Stimulated activated CD8-positive, alpha-beta memory T cell treated with anti-CD3 and anti-CD28 coated beads, Interleukin-7, amount 100 ng/mL, for 1 hour (primary cell): ENCODE measurements around the gene TRIM63.

Source experiments
- DNase-seq, 2 donors: peaks; one replicate each; pipeline ENCODE4 v3.0.0-alpha.2; 2020; ENCODE audit warnings: low read depth in 2 of 2

TRIM63 gene

DNA sequence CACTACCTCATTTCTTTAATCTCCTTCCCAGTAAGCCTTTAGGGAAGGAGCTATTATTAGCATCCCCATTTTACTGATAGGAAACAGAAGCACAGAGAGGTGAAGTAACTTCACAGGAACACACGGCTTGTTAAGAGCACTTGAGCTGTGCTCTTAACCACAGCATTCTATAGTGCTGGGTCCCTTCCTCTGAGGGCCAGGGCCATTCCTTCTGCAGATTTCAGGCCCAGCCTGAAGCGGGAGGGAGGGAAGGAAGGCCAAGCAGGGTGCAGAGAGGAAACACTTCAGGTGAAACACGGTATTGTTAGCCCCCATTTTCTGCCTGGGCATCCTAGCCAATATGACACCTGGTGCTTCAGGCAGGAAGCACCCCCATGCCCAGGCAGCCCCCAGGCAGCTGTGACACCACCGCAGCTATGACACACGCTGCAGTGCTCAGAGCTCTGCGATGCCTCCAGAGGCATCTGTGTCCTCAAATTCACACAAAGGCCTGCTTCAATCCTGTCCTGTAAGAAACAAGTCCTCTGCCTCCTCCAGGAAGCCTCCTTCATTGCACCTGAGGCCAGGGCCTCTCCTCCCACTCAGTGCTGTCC is 50.4 kb downstream of the TRIM63 start:
- no peak for DNase-seq

- no peak for DNase-seq
Observed at GRCh38 chr1:26016258-26016952, 51.0 kb downstream of the TRIM63 start.

DNA sequence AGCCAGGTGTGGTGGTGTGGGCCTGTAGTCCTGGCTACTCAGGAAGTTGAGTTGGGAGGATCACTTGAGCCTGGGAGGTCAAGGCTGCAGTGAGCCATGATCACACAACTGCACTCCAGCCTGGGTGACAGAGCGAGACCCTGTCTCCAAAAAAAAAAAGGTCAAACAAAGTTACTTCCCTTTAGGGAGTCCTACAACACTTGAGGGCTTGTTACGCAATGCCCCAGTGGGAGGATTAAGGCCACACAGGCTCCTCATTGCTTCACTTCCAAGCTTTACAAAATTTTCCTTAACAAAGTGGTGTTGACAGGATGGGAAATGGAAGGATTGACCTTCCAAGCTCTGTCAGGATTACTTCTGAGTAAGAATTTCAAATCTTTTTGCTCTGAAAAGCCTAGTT is 52.1 kb downstream of the TRIM63 start:
- no peak for DNase-seq

GRCh38 chr1:26014179-26014578 is 53.3 kb downstream of the TRIM63 start:
- DNase-seq: no peak

DNA sequence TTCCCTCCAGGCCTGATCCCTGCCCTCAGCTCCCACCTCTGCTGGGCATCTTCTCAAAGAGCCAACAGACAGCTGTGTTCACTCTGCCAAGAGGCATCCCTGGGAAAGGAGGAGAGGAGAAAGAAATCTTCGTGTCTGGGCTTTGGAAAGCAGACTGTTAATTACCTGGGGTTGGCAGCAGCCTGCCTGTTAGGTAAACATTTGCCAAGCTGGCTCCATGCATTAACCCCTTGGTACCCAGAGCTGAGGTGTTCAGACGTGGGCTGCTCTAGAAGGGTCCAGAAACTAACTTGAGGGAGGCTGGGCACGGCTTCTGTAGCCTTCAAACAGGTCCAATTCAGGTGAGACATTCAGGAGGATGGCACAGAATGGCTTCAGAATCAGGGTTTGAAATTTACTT is 54.6 kb downstream of the TRIM63 start:
- no peak for DNase-seq

- no peak for DNase-seq
Observed at GRCh38 chr1:26010825-26011224, 56.6 kb downstream of the TRIM63 start.

DNA sequence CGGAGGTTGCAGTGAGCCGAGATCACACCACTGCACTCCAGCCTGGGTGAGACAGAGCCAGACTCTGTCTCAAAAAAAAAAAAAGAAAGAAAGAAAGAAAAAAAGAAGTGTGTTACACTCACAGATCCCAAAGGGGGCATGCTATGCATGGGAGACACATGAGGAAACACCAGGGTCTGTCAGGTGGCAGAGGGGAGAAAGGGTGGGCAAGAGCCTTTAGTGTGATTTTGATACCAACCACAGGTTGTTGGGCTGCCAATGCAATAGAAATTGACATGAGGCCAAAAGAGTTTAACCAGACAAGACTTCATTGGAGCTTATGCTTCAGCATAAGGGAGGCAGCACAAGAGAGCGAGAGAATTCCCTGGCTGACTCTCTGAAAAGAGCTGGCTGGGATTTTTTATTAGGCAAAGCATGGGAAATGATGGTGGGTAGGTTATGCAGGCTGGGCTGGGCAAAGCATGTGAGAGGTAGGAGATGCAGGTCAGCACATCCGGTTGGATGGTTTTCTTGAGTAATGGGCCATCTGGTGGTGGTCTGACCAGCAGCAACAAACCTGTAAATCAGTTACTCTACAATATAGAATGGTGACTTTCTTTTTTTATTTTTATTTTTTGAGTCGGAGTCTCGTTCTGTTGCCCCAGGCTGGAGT is 57.5 kb downstream of the TRIM63 start:
- DNase-seq: no peak

DNA sequence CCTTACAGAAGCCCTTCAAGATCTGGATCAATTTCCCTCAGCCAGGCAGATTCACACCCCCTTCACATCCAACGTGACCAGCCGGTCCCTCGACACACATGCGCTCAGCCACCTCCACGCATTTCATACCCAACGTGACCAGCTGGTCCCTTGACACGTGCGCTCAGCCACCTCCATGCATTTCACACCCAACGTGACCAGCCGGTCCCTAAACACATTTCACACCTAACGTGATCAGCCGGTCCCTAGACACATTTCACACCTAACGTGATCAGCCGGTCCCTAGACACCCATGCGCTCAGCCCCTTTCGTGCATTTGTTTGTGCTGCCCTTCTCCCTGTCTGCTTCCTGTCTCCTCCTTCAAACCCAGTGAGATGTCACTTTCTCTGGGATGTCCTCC is 60.7 kb downstream of the TRIM63 start:
- no peak for DNase-seq

DNA sequence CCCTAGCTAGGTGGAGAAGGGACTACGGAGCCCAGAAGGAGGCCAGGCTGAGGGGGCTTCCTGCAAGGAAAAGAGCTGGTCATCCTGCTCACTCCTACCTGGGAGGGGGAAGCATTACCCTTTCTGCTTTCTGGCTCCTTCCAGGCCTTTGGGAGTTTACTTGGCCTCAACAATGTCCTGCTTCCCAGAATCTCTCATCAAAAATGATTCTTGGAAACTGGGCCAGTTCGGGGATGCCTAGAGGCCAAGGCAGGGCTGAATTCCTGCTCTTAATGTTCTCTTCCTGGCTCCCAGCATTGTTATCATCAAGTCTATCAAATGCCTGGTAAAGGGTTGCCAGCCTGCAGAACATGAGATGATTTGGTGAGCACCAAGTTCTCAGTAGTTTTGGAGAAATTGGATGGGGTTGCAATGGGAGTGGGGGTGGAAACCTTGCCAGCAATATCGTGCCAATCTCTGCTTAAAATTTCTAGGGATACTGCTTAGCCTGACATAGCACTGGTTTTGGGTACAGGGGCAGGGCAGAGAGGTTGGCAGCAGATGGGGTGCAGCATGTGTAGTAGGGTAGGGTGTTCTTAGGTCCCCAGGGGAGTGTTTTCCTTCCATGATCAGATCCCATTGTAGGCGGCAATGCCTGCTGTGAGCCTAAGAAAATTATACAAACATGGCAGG is 61.9 kb downstream of the TRIM63 start:
- no peak for DNase-seq

- DNase-seq: no peak
Observed at GRCh38 chr1:26003756-26004155, 63.7 kb downstream of the TRIM63 start.

- no peak for DNase-seq
Observed at GRCh38 chr1:26003262-26003661, 64.2 kb downstream of the TRIM63 start.
